HepG2 (cell line): ENCODE results near the gene TBCCD1. TPM values are rescaled to one million over a fixed set of nuclear protein-coding genes. Genes with fewer than 3 reads are reported as not detected.
A peak's percentile ranks its signal among the peaks of the same experiment; 100 is the strongest.

Experiments
- CBX2 ChIP-seq, 2 experiments: fragments of 200-600 bp in 1 of 2; sonication (generic); formaldehyde crosslinking in 1 of 2; IDR thresholded peaks; 2 replicates each; pipeline versions ENCODE4 v1.7.0 to v1.8.1; 2018 to 2022; ENCODE audit warnings: low read depth in 2 of 2, low read length in 1 of 2, mild to moderate bottlenecking in 1 of 2, missing genetic modification reagents in 1 of 2
- CEBPG ChIP-seq: IDR thresholded peaks from 2 replicates; pipeline ENCODE4 v1.6.1; 2016
- CERS6 ChIP-seq: sonication (generic); formaldehyde crosslinking; IDR thresholded peaks from 2 replicates; pipeline ENCODE4 v1.5.0; 2020; ENCODE audit warnings: missing genetic modification reagents
- GATAD1 ChIP-seq: IDR thresholded peaks from 2 replicates; pipeline ENCODE4 v1.6.1; 2016; ENCODE audit warnings: missing genetic modification reagents, missing compliant biosample characterization
- GATAD2A ChIP-seq: IDR thresholded peaks from 2 replicates; pipeline ENCODE4 v1.6.1; 2016
- HNRNPK ChIP-seq: fragments of 200-400 bp; formaldehyde crosslinking; IDR thresholded peaks from 2 replicates; pipeline ENCODE4 v1.6.1; 2018; ENCODE audit warnings: low read length, low read depth, moderate library complexity, mild to moderate bottlenecking; ENCODE audit not compliant: poor library complexity, severe bottlenecking
- HOMEZ ChIP-seq: IDR thresholded peaks from 2 replicates; pipeline ENCODE4 v1.6.1; 2016; ENCODE audit warnings: low read depth
- JUND ChIP-seq: sonication (generic); formaldehyde crosslinking; IDR thresholded peaks from 2 replicates; pipeline ENCODE4 v1.8.0; 2022; ENCODE audit warnings: mild to moderate bottlenecking, missing genetic modification reagents
- KAT7 ChIP-seq: IDR thresholded peaks from 2 replicates; pipeline ENCODE4 v1.6.1; 2018; ENCODE audit warnings: borderline replicate concordance, missing compliant biosample characterization
- KDM6A ChIP-seq: IDR thresholded peaks from 2 replicates; pipeline ENCODE4 v1.6.1; 2016; ENCODE audit warnings: low read depth
- KIAA2018 ChIP-seq: sonication (generic); formaldehyde crosslinking; IDR thresholded peaks from 2 replicates; pipeline ENCODE4 v1.5.0; 2020; ENCODE audit warnings: mild to moderate bottlenecking, missing genetic modification reagents, borderline replicate concordance
- MBNL3 ChIP-seq: fragments of 250-450 bp; sonication (Bioruptor Pico); conservative IDR thresholded peaks from 2 replicates; pipeline ENCODE4 v1.8.0; 2022; ENCODE audit warnings: mild to moderate bottlenecking, inconsistent platforms
- NFYB ChIP-seq: sonication (generic); formaldehyde crosslinking; IDR thresholded peaks from 2 replicates; pipeline ENCODE4 v1.4.0; 2020; ENCODE audit warnings: missing genetic modification reagents
- REL ChIP-seq: sonication (generic); formaldehyde crosslinking; conservative IDR thresholded peaks from 2 replicates; pipeline ENCODE4 v1.8.0; 2022; ENCODE audit warnings: mild to moderate bottlenecking, missing genetic modification reagents, moderate library complexity
- RFX3 ChIP-seq: IDR thresholded peaks from 2 replicates; pipeline ENCODE4 v1.6.1; 2016; ENCODE audit warnings: missing biosample characterization, missing genetic modification reagents
- RFXANK ChIP-seq: IDR thresholded peaks from 2 replicates; pipeline ENCODE4 v1.6.1; 2016
- SAP130 ChIP-seq: IDR thresholded peaks from 2 replicates; pipeline ENCODE4 v1.6.1; 2016; ENCODE audit warnings: low read depth
- ZNF124 ChIP-seq: sonication (generic); formaldehyde crosslinking; IDR thresholded peaks from 2 replicates; pipeline ENCODE4 v1.4.0; 2020; ENCODE audit warnings: missing genetic modification reagents
- ZNF350 ChIP-seq: sonication (generic); formaldehyde crosslinking; IDR thresholded peaks from 2 replicates; pipeline ENCODE4 v1.4.0; 2020; ENCODE audit warnings: mild to moderate bottlenecking, low read depth, missing genetic modification reagents, borderline replicate concordance
- ZNF552 ChIP-seq: sonication (generic); formaldehyde crosslinking; IDR thresholded peaks from 2 replicates; pipeline ENCODE4 v1.9.0; 2022; ENCODE audit warnings: missing genetic modification reagents, mild to moderate bottlenecking, borderline replicate concordance
- ZNF629 ChIP-seq: sonication (generic); formaldehyde crosslinking; conservative IDR thresholded peaks from 2 replicates; pipeline ENCODE4 v1.5.0; 2020; ENCODE audit warnings: missing genetic modification reagents
- ZNF746 ChIP-seq: sonication (generic); formaldehyde crosslinking; IDR thresholded peaks from 2 replicates; pipeline ENCODE4 v1.8.0; 2022; ENCODE audit warnings: mild to moderate bottlenecking, missing genetic modification reagents
- polyA plus RNA-seq, 8 experiments: library from polyadenylated mRNA; depleted of rRNA in 3 of 8; stranded (reverse) in 7 of 8; unstranded in 1 of 8; fragments of >200 nt; fragmentation: Illumina TruSeq in 4 of 8; extraction: Trizol in 4 of 8; gene quantifications; 2 replicates each; pipeline versions ENCODE4 v1.2.1 to v1.2.3, GENCODE V29; 2011 to 2016; ENCODE audit warnings: low read depth in 4 of 8, missing spikeins in 1 of 8, mixed read lengths in 1 of 8; ENCODE audit not compliant: insufficient read depth in 1 of 8
- total RNA-seq, 5 experiments: library from RNA; depleted of rRNA; stranded (reverse); fragments of >200 nt; fragmentation: Illumina TruSeq; extraction: Trizol; gene quantifications; 2 replicates each; pipeline ENCODE4 v1.2.3, GENCODE V29; 2016; ENCODE audit warnings: low read depth in 1 of 5

The TBCCD1 gene
- total and polyA plus RNA-seq, 2 of the 13 experiments (the other 11 are each of a cell fraction or from before 2014, with no cell fraction given), result 13.6 to 16.2 TPM

GRCh38 chr3:186552408-186553031 lies 14.6 kb downstream of the TBCCD1 start (continued):
- no peak for TF ChIP-seq HNRNPK
- TF ChIP-seq ZNF552 (CRISPR knock-in tag), result no peak
- peak; percentile 76 for TF ChIP-seq CEBPG (CRISPR knock-in tag)
- TF ChIP-seq KIAA2018, result no peak
- no peak for TF ChIP-seq JUND (CRISPR knock-in tag)
- no peak for TF ChIP-seq RFX3
- TF ChIP-seq ZNF629 (CRISPR knock-in tag), result no peak
- peak; percentile 31; the same call in 1 of the 2 replicates for TF ChIP-seq HOMEZ (CRISPR knock-in tag)
- 0 out of 2 replicates have a peak, but pooled peaks have one; percentile 28 for TF ChIP-seq KDM6A (CRISPR knock-in tag)
- TF ChIP-seq NFYB (CRISPR knock-in tag), result no peak
- no peak for TF ChIP-seq KAT7 (CRISPR knock-in tag)
- TF ChIP-seq GATAD2A, result peak; percentile 88
- no peak for TF ChIP-seq CBX2 (IDR thresholded peaks at IDR 0.05; ENCODE audit: low read depth, low read length)
- TF ChIP-seq CBX2 (CRISPR knock-in tag; IDR thresholded peaks at IDR 0.05; ENCODE audit: low read depth), result no peak
- TF ChIP-seq RFXANK (CRISPR knock-in tag), result no peak
- no peak for TF ChIP-seq ZNF350 (CRISPR knock-in tag)
- no peak for TF ChIP-seq REL (CRISPR knock-in tag)
- no peak for TF ChIP-seq GATAD1 (CRISPR knock-in tag)
- no peak for TF ChIP-seq CERS6 (CRISPR knock-in tag)
- no peak for TF ChIP-seq ZNF124 (CRISPR knock-in tag)
- peak; percentile 54 for TF ChIP-seq SAP130
- TF ChIP-seq MBNL3 (CRISPR knock-in tag), result no peak
- no peak for TF ChIP-seq ZNF746
